IPS-11a (cell line): ENCODE data around the gene SLC16A7.
"Not testable (repeated sequence)": the region's sequence is repeated elsewhere in the genome, so short reads cannot be mapped to it uniquely, and the experiment has no call there.

Experiments used
- H3K4me3 ChIP-seq: one replicate; pipeline ENCODE4 v1.5.1; 2013; ENCODE audit warnings: low read depth, low read length, control low read depth

Gene SLC16A7

GRCh38 chr12:59733200-59733599 is 137.4 kb downstream of the SLC16A7 start:
- H3K4me3 ChIP-seq = no peak overlapping the region

GRCh38 chr12:59734371-59734770 is 138.5 kb downstream of the SLC16A7 start:
- no peak overlapping the region for H3K4me3 ChIP-seq

GRCh38 chr12:59735231-59735630 is 139.4 kb downstream of the SLC16A7 start:
- no peak overlapping the region for H3K4me3 ChIP-seq

DNA sequence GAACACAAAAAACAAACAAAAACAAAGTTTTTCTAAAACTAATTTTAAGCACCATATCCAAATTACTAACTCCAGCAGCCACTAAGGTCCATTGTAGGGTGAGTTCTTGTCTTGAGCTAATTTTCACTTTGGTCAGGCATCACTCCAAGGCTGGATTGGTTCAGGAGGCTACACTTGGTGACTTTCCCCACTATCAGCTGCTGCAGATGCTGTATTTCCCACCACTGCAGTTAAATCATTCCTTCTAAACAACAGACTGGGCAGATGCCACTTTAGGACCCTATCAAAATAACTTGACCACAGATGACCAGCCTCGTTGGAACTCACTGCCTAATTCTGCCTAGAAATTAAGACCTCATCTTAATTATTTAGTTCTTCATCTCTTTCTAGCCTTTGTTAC is 140.5 kb downstream of the SLC16A7 start:
- no peak overlapping the region for H3K4me3 ChIP-seq

GRCh38 chr12:59736786-59737185 is 141.0 kb downstream of the SLC16A7 start:
- H3K4me3 ChIP-seq = no peak overlapping the region

- no peak overlapping the region for H3K4me3 ChIP-seq
Observed at GRCh38 chr12:59737725-59738463, 142.1 kb downstream of the SLC16A7 start.

- no peak overlapping the region for H3K4me3 ChIP-seq
Observed at GRCh38 chr12:59742841-59743240, 147.0 kb downstream of the SLC16A7 start.

DNA sequence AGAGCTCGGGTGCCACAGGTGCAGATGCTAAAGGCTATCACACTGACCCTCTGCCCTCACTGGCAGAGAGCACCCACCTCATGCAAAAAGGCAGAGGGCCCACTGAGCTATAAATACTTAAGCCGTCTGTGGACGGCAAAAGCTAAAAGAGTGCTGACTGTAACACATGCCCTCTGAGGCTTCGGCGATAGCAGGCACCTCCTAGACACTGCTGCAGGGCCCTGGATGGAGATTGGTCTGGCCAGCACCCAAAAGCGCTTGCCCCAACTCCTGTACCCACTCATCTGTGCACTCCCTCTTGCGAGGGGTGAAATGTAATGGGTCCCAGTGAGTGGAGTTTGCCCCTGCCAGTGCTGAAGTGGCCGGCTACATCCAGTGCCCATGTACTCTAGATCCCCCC is 148.7 kb downstream of the SLC16A7 start:
- H3K4me3 ChIP-seq = no peak overlapping the region

DNA sequence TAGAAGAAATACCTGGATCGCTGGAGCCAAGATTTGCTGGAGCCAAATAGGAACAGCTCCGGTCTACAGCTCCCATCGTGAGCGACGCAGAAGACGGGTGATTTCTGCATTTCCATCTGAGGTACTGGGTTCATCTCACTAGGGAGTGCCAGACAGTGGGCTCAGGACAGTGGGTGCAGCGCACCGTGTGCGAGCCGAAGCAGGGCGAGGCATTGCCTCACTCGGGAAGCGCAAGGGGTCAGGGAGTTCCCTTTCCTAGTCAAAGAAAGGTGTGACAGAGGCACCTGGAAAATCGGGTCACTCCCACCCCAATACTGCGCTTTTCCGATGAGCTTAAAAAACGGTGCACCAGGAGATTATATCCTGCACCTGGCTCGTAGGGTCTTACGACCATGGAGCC is 155.3 kb downstream of the SLC16A7 start:
- H3K4me3 ChIP-seq = not testable (repeated sequence)

DNA sequence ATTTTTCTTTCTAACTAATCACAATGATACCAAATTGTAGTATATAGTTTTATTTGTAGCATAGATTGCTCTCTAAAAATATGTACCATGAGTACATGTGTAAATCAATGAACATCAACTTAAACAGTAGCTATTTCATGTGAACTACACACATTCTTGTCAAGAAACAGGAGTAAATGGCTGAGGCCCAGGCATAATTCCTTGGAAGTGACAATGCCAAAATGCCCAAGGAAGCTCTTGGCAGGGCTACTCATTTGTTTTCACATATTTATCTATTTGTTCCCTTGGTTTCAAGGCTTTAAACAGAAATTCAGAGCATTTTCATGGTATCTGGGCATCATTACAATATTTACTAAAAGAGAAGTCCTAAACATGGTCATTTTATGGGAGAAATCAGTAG is 165.7 kb downstream of the SLC16A7 start:
- H3K4me3 ChIP-seq = no peak overlapping the region

GRCh38 chr12:59763835-59764234 is 168.0 kb downstream of the SLC16A7 start:
- no peak overlapping the region for H3K4me3 ChIP-seq

DNA sequence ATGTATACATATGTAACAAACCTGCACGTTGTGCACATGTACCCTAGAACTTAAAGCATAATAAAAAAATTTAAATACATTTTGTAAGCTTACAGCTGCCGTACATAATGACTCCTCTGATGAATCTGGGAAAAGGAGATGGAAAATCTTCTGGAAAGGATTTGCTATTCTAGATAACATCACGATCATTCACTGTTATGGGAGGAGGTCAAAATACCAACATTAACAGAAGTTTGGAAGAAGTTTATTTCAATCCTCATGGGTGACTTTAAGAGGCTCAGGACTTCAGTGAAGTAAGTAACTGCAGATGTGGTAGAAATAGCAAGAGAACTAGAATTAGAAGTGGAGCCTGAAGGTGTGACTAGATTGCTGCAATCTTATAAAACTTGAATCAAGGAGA is 172.2 kb downstream of the SLC16A7 start:
- no peak overlapping the region for H3K4me3 ChIP-seq

GRCh38 chr12:59780605-59781135 is 184.8 kb downstream of the SLC16A7 start:
- no peak overlapping the region for H3K4me3 ChIP-seq

DNA sequence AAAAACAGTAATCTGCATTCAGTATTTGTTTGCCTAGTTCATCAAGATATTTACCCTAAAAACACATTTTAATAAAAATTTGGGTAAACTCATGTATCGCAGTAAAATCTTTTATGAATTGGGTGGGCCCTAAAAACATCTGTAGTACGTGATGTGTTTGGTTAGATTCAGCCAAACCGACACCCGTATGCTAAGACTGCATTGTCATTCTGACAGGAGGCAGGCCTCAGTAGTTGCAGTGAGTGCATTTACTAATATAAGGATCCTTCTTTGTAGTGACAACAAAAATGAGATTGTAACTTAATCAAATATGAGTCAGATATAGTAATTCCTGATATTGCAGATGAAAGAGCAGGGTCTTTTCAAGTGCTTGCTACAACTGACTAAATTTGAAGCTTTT is 191.8 kb downstream of the SLC16A7 start:
- no peak overlapping the region for H3K4me3 ChIP-seq

- no peak overlapping the region for H3K4me3 ChIP-seq
Observed at GRCh38 chr12:59792647-59793046, 196.8 kb downstream of the SLC16A7 start.

DNA sequence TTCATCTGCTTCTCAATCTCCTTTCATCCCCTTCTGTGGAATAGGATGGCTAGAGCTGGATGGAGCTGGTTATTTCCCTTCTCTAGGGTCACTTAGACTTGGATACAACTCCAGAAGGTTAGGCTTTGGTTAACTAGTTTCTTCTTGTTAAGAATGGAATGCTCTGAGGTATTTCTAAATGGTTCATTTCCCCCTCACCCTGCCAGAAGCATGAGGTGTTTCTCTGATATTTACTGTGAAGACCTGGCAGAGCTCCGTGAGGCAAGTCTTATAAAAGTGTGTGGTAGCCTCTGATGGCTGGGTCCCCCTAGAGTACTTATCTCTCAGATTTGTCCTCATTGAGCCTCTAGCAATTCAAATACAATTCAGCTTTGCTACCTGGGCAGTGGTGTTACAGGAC is 207.9 kb downstream of the SLC16A7 start:
- no peak overlapping the region for H3K4me3 ChIP-seq

DNA sequence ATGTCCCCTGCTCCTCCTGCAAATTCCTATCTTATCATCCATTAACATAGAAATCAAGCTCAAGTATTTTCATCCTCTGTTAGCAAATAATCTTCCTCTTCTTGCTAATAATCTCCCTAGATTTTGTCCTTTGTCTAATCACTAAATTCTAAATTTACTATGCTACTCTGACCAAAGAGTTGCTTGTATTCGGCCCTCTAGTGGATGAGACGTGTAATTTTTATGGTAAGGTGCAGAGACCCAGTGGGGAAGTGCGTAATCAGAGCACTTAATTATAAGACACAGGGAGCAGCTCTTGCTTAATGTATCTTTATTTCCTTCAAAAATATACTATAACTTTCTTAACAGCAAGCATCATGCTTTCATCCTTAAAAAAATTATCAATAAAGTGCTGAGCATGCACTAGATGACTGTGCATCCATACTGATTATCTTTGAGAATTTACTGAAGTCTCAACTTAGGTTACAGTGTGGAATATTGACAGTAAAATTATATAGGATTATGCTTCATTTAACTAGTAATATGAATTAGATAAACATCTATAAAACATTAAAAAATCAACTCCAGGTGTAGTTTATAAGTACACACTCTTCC is 212.6 kb downstream of the SLC16A7 start:
- H3K4me3 ChIP-seq = no peak overlapping the region

DNA sequence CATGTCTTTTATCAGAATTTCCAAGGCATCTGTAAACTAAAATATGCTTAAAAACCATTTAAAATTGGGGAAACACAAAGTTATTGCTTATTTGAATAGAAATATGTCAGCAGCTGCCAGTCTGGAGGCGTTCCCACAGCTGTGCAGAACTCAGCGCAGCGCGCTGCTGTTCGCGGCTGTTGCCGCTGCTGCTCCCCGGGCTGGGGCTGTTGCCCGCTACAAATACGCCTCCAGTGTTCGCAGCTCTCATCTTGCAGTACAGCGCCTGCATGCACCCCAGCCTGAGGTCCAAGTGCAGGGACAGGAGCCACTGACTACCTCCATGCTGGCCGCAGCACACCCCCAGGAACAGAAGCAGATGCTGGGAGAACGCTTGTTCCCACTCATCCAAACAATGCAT is 216.2 kb downstream of the SLC16A7 start:
- no peak overlapping the region for H3K4me3 ChIP-seq

DNA sequence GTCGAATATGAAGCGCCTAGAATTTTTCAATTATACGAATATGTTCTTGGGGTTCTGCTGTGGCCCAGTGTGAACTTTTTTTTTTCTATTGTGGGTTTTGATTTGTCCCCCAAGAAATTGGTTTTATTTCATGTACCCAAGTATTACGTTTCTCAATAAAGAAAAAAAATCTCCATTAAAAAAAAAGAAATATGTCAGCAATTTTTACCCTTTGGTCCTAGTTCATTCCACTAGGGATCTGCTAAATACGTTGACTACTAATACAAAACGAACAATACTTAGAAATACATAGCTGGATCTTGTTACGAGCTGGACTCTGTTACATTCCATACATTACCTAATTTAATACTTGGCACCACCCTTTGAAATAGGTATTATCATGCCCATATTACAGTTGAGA is 216.9 kb downstream of the SLC16A7 start:
- no peak overlapping the region for H3K4me3 ChIP-seq

DNA sequence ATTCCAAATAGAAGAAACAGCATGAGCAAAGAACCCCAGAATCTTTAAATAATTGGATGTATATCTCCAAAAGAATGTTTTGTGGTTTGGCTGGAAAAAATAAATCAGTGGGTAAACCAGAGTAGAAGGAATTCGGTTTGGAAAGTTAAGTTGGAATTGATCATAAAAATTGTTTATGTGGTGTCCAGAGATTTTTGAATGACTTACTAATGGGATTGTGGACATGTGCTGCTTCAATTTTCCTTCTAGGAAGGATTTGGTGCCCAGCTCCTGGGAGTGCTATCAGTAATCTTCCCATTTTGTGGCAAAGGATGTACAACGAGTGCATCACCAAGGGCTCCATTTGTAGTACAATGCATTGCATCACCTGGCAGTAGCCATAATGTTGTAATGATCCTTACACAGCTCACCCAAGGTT is 224.8 kb downstream of the SLC16A7 start:
- H3K4me3 ChIP-seq = no peak overlapping the region

DNA sequence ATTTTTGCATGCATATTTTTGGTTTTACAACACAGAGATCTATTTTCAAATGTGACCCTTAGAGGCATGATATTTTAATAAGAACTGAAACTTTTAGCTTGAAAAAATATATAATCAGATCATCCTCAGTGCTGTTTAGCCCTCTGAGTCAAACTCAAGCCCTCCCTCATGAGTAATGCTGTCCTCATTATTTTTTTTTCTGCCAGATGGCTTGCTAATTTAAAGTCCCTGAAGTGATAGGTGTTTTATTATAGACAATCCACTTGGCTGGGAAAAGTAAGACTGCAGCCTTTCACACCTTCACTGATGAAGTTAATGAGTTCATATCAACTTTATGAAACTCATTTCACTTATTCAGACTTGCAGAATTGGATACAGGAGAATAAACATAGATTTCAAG is 227.7 kb downstream of the SLC16A7 start:
- H3K4me3 ChIP-seq = no peak overlapping the region

- no peak overlapping the region for H3K4me3 ChIP-seq
Observed at GRCh38 chr12:59827767-59828166, 231.9 kb downstream of the SLC16A7 start.

DNA sequence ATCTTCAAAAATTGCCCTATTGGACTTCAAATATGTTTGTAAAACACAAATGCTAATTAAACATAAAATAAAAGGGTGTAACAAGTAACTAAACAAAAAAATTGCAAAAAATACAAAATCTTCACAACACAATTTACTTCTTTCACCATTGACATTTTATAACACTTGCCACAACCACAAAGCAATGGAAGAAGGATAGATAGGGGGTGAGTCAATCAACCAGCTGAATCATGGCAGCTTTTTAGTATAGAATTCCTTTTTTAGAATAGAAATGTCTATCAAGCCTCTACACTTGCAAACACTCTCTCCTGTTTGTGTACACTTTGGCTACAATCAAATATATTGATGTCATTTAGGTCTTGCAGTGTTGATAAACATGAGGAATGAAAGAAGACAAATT is 232.7 kb downstream of the SLC16A7 start:
- no peak overlapping the region for H3K4me3 ChIP-seq
